K562 (cell line): Measurements from ENCODE around the gene ARL6IP6. TPM values are rescaled to one million over a fixed set of nuclear protein-coding genes. Genes with fewer than 3 reads are reported as not detected.
A peak's percentile ranks its signal among the peaks of the same experiment; 100 is the strongest.

ENCODE experiments used
- ARNT ChIP-seq, 2 experiments: fragments of 450-650 bp; IDR thresholded peaks; 2 replicates each; pipeline ENCODE4 v1.6.1; 2016; ENCODE audit warnings: mild to moderate bottlenecking in 1 of 2
- CC2D1A ChIP-seq: fragments of 450-650 bp; IDR thresholded peaks from 2 replicates; pipeline ENCODE4 v1.6.1; 2017; ENCODE audit warnings: mild to moderate bottlenecking
- CTCF ChIP-seq, 3 experiments: IDR thresholded peaks in 2 of 3; conservative IDR thresholded peaks in 1 of 3; 2 replicates each; pipeline ENCODE4 v1.5.1; 2011 to 2012; ENCODE audit warnings: low read length in 3 of 3, mild to moderate bottlenecking in 3 of 3, control low read depth in 2 of 3, improper control_type of control experiment in 1 of 3, inconsistent platforms in 1 of 3, low read depth in 1 of 3, mixed read lengths in 1 of 3, moderate library complexity in 1 of 3; ENCODE audit not compliant: insufficient read depth in 2 of 3
- CXXC5 ChIP-seq: fragments of 250-450 bp; sonication (Bioruptor Pico); IDR thresholded peaks from 2 replicates; pipeline ENCODE4 v1.8.0; 2022; ENCODE audit warnings: inconsistent platforms, mild to moderate bottlenecking, moderate library complexity
- HMGN3 ChIP-seq: IDR thresholded peaks from 2 replicates; pipeline ENCODE4 v1.6.1; 2011; ENCODE audit warnings: borderline replicate concordance, low read depth, mild to moderate bottlenecking, mixed read lengths, low read length; ENCODE audit not compliant: insufficient read length; ENCODE audit errors: extremely low read depth
- HNRNPUL1 ChIP-seq: fragments of 200-400 bp; formaldehyde crosslinking; IDR thresholded peaks from 2 replicates; pipeline ENCODE4 v1.6.1; 2017; ENCODE audit warnings: low read length
- MYC ChIP-seq, 2 experiments: fragments of 250-450 bp in 1 of 2; sonication (Bioruptor Pico) in 1 of 2; IDR thresholded peaks; 2 replicates each; pipeline versions ENCODE4 v1.5.1 to v1.6.1; 2012 to 2021; ENCODE audit warnings: low read depth in 2 of 2, borderline replicate concordance in 1 of 2, improper control_type of control experiment in 1 of 2, low read length in 1 of 2, mild to moderate bottlenecking in 1 of 2, moderate library complexity in 1 of 2
- SETDB1 ChIP-seq: IDR thresholded peaks from one replicate; pipeline ENCODE4 v1.6.1; 2012; ENCODE audit warnings: low read length, control low read depth, inconsistent platforms
- SREBF2 ChIP-seq: sonication (generic); formaldehyde crosslinking; IDR thresholded peaks from 2 replicates; pipeline ENCODE4 v1.4.0; 2020; ENCODE audit warnings: mild to moderate bottlenecking, missing genetic modification reagents
- STAG1 ChIP-seq: sonication (generic); formaldehyde crosslinking; IDR thresholded peaks from 2 replicates; pipeline ENCODE4 v1.5.0; 2020; ENCODE audit warnings: missing genetic modification reagents, borderline replicate concordance
- TEAD4 ChIP-seq, 2 experiments: sonication (generic) in 1 of 2; formaldehyde crosslinking in 1 of 2; IDR thresholded peaks; 2 replicates each; pipeline versions ENCODE4 v1.6.1 to v1.8.0; 2012 to 2022; ENCODE audit warnings: borderline replicate concordance in 1 of 2, inconsistent platforms in 1 of 2, low read length in 1 of 2, mild to moderate bottlenecking in 1 of 2, missing genetic modification reagents in 1 of 2
- TFAM ChIP-seq: fragments of 250-450 bp; sonication (Bioruptor Pico); conservative IDR thresholded peaks from 2 replicates; pipeline ENCODE4 v1.5.0; 2021; ENCODE audit warnings: mild to moderate bottlenecking, moderate library complexity
- ZFP36 ChIP-seq: fragments of 150-350 bp; IDR thresholded peaks from 2 replicates; pipeline ENCODE4 v1.6.1; 2018; ENCODE audit warnings: low read length, low read depth; ENCODE audit not compliant: partially characterized antibody
- ZNF174 ChIP-seq: fragments of 250-450 bp; sonication (Bioruptor Pico); IDR thresholded peaks from 2 replicates; pipeline ENCODE4 v1.4.0; 2020; ENCODE audit warnings: mild to moderate bottlenecking
- ZNF445 ChIP-seq: fragments of 250-450 bp; sonication (Bioruptor Pico); IDR thresholded peaks from 2 replicates; pipeline ENCODE4 v1.4.0; 2020; ENCODE audit warnings: low read depth, mild to moderate bottlenecking, moderate library complexity
- ZNF592 ChIP-seq: fragments of 450-650 bp; IDR thresholded peaks from 2 replicates; pipeline ENCODE4 v1.6.1; 2017; ENCODE audit warnings: antibody characterized with exemption, mild to moderate bottlenecking
- polyA plus RNA-seq, 8 experiments: library from polyadenylated mRNA; depleted of rRNA in 4 of 8; stranded (reverse) in 5 of 8; unstranded in 3 of 8; fragments of >200 nt; fragmentation: Nextera tagmentation in 2 of 8; fragmentation: Illumina TruSeq in 1 of 8; extraction: Ambion mirVana in 2 of 8; extraction: Trizol in 1 of 8; gene quantifications; 2 replicates each; pipeline versions ENCODE4 v1.2.1 to v1.2.3, GENCODE V29; 2011 to 2014; ENCODE audit warnings: inconsistent platforms in 1 of 8, missing spikeins in 1 of 8
- total RNA-seq, 7 experiments: library from RNA; depleted of rRNA in 6 of 7; stranded (reverse); fragments of >200 nt in 6 of 7; fragmentation: Illumina TruSeq in 2 of 7; extraction: Trizol in 2 of 7; gene quantifications; 2 replicates each; pipeline versions ENCODE4 v1.2.1 to v1.2.3, GENCODE V29; 2011 to 2021; ENCODE audit warnings: low replicate concordance in 1 of 7
- TF ChIP-seq, protein P1 (sequence below): IDR thresholded peaks from 2 replicates; pipeline ENCODE4 v1.6.1; 2016; ENCODE audit warnings: missing genetic modification characterization, missing compliant biosample characterization
- TF ChIP-seq, protein P2 (sequence below): fragments of 450-650 bp; IDR thresholded peaks from 2 replicates; pipeline ENCODE4 v1.6.1; 2016

ARL6IP6 gene
- total and polyA plus RNA-seq, 9 of the 15 experiments (the other 6 are each of a cell fraction or from before 2014, with no cell fraction given), result 19.2 to 98.5 (median 36.2) TPM

GRCh38 chr2:152740743-152741328, 22.4 kb downstream of the ARL6IP6 start (continued):
- no peak for TF ChIP-seq TFAM (CRISPR knock-in tag)
- no peak for TF ChIP-seq ZFP36
- TF ChIP-seq, protein P1, sequence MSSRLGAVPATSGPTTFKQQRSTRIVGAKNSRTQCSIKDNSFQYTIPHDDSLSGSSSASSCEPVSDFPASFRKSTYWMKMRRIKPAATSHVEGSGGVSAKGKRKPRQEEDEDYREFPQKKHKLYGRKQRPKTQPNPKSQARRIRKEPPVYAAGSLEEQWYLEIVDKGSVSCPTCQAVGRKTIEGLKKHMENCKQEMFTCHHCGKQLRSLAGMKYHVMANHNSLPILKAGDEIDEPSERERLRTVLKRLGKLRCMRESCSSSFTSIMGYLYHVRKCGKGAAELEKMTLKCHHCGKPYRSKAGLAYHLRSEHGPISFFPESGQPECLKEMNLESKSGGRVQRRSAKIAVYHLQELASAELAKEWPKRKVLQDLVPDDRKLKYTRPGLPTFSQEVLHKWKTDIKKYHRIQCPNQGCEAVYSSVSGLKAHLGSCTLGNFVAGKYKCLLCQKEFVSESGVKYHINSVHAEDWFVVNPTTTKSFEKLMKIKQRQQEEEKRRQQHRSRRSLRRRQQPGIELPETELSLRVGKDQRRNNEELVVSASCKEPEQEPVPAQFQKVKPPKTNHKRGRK (tag), result peak; percentile 46; the same call in 1 of the 2 replicates
- no peak for TF ChIP-seq HMGN3
- TF ChIP-seq CTCF (IDR thresholded peaks at IDR 0.05 in 2 of 3, conservative IDR thresholded peaks at IDR 0.05 in 1 of 3; ENCODE audit: insufficient read depth in 2 of 3, low read depth in 1 of 3, low read length in 3 of 3), result peak; percentile 62 to 99 (median 98)
- TF ChIP-seq ZNF174 (CRISPR knock-in tag), result no peak
- TF ChIP-seq ZNF592, result 0 out of 2 replicates have a peak, but pooled peaks have one; percentile 21
- no peak for TF ChIP-seq CXXC5 (CRISPR knock-in tag)
- TF ChIP-seq MYC (IDR thresholded peaks at IDR 0.05; ENCODE audit: low read depth, low read length), result no peak
- no peak for TF ChIP-seq MYC (CRISPR knock-in tag; IDR thresholded peaks at IDR 0.05; ENCODE audit: borderline replicate concordance, low read depth)
- no peak for TF ChIP-seq SREBF2 (CRISPR knock-in tag)
- TF ChIP-seq, protein P2, sequence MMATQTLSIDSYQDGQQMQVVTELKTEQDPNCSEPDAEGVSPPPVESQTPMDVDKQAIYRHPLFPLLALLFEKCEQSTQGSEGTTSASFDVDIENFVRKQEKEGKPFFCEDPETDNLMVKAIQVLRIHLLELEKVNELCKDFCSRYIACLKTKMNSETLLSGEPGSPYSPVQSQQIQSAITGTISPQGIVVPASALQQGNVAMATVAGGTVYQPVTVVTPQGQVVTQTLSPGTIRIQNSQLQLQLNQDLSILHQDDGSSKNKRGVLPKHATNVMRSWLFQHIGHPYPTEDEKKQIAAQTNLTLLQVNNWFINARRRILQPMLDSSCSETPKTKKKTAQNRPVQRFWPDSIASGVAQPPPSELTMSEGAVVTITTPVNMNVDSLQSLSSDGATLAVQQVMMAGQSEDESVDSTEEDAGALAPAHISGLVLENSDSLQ, result 0 out of 2 replicates have a peak, but pooled peaks have one; percentile 15
- 0 out of 2 replicates have a peak, but pooled peaks have one; percentile 29 for TF ChIP-seq TEAD4 (IDR thresholded peaks at IDR 0.05; ENCODE audit: low read length)
- TF ChIP-seq TEAD4 (CRISPR knock-in tag; IDR thresholded peaks at IDR 0.05; ENCODE audit: borderline replicate concordance), result no peak
- no peak for TF ChIP-seq STAG1 (CRISPR knock-in tag)
- TF ChIP-seq CC2D1A, result no peak
- TF ChIP-seq ARNT (IDR thresholded peaks at IDR 0.05), result no peak
- no peak for TF ChIP-seq ZNF445 (CRISPR knock-in tag)
- no peak for TF ChIP-seq SETDB1
- TF ChIP-seq HNRNPUL1, result no peak
